ENCODE measurements around the gene SDCCAG8. TPM values are rescaled to one million over a fixed set of nuclear protein-coding genes. Genes with fewer than 3 reads are reported as not detected.
A peak's percentile ranks its signal among the peaks of the same experiment; 100 is the strongest.

SDCCAG8 gene
- total and polyA plus RNA-seq, 2 experiments from 2014 or later, result 28.0 to 66.7 TPM

DNA sequence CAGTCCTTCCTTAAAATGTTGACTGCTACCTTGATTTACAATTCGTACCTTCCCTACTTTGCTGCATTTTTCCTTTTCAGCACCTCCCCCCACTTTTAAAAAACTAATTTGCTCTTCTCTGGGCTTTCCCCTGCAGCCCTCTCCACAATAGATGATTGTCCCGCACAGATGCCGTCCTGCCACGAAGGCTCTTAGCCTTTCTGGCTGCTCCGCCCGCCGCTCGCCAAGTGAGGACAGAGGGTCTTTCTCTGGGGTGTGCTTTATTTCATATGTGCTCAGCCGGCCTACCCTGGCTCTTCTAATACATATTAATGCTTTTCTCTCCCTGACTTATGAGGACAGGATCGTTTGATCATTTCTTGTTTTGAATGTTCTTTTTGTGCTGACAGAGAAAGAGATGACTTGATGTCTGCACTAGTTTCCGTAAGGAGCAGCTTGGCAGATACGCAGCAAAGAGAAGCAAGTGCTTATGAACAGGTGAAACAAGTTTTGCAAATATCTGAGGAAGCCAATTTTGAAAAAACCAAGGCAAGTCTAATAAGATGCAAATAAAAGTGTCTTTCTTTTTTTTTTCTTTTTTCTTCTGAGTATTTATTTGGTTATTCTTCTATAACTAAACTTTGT, 60.6 kb downstream of the SDCCAG8 start:
- Histone ChIP-seq H3K27me3 (ENCODE audit: insufficient read depth) (no peaks in the 10 kb centered on the region), H3F3A (replicated peaks; ENCODE audit: low read depth) (no peaks in the 10 kb centered on the region), H3K79me2 (replicated peaks; ENCODE audit: insufficient read depth) (no peaks in the 10 kb centered on the region), H3K4me3 (peak overlapping the region; percentile 28), H3K27ac (ENCODE audit: low read depth) (peak overlapping the region; percentile 70; the same call in 1 of the 2 replicates), H2AFZ (peak overlapping the region; percentile 28; the same call in 1 of the 2 replicates), H3K4me1 (ENCODE audit: insufficient read depth) (peaks cover 21% of the 10 kb centered on the region), H4K20me1 (replicated peaks; ENCODE audit: insufficient read depth) (no peaks in the 10 kb centered on the region), H3K9me2 (ENCODE audit: insufficient read depth) (no peaks in the 10 kb centered on the region), H3K4me2 (peak overlapping the region; percentile 69), H3K36me3 (ENCODE audit: insufficient read depth) (no peaks in the 10 kb centered on the region)
- TF ChIP-seq EZH2phosphoT487 (IDR thresholded peaks at IDR 0.05; ENCODE audit: unreplicated experiment), result no peak
- TF ChIP-seq, protein P1, sequence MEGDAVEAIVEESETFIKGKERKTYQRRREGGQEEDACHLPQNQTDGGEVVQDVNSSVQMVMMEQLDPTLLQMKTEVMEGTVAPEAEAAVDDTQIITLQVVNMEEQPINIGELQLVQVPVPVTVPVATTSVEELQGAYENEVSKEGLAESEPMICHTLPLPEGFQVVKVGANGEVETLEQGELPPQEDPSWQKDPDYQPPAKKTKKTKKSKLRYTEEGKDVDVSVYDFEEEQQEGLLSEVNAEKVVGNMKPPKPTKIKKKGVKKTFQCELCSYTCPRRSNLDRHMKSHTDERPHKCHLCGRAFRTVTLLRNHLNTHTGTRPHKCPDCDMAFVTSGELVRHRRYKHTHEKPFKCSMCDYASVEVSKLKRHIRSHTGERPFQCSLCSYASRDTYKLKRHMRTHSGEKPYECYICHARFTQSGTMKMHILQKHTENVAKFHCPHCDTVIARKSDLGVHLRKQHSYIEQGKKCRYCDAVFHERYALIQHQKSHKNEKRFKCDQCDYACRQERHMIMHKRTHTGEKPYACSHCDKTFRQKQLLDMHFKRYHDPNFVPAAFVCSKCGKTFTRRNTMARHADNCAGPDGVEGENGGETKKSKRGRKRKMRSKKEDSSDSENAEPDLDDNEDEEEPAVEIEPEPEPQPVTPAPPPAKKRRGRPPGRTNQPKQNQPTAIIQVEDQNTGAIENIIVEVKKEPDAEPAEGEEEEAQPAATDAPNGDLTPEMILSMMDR (conservative IDR thresholded peaks at IDR 0.05; ENCODE audit: low read depth in 2 of 2), result no peak
- no peak for TF ChIP-seq STAT1 (IDR thresholded peaks at IDR 0.05; ENCODE audit: unreplicated experiment)
- TF ChIP-seq, protein P2, sequence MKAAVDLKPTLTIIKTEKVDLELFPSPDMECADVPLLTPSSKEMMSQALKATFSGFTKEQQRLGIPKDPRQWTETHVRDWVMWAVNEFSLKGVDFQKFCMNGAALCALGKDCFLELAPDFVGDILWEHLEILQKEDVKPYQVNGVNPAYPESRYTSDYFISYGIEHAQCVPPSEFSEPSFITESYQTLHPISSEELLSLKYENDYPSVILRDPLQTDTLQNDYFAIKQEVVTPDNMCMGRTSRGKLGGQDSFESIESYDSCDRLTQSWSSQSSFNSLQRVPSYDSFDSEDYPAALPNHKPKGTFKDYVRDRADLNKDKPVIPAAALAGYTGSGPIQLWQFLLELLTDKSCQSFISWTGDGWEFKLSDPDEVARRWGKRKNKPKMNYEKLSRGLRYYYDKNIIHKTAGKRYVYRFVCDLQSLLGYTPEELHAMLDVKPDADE (IDR thresholded peaks at IDR 0.05), result no peak
- TF ChIP-seq CREB1 (CRISPR knock-in tag; IDR thresholded peaks at IDR 0.05; ENCODE audit: low read depth), result no peak
- no peak for TF ChIP-seq JUNB (IDR thresholded peaks at IDR 0.05; ENCODE audit: unreplicated experiment)
- TF ChIP-seq POLR2AphosphoS5 (IDR thresholded peaks at IDR 0.05; ENCODE audit: low read depth), result no peak
- TF ChIP-seq NANOG (IDR thresholded peaks at IDR 0.05; ENCODE audit: borderline replicate concordance), result no peak
- no peak for TF ChIP-seq EZH2 (IDR thresholded peaks at IDR 0.05; ENCODE audit: low read depth, unreplicated experiment)
- TF ChIP-seq ZNF114 (CRISPR knock-in tag; IDR thresholded peaks at IDR 0.05), result no peak
- TF ChIP-seq ZNF331 (CRISPR knock-in tag; IDR thresholded peaks at IDR 0.05; ENCODE audit: low read depth), result no peak
- peaks cover 6% of the 10 kb centered on the region; the same call in 2 of the 3 replicates for H3K36me3 Mint-ChIP-seq (ENCODE audit: low read depth)
- H3K4me3 Mint-ChIP-seq, result peak overlapping the region; percentile 59
- H3K9me3 Mint-ChIP-seq, result no peaks in the 10 kb centered on the region
- no peaks in the 10 kb centered on the region for H3K27me3 Mint-ChIP-seq (ENCODE audit: insufficient read depth, low read depth, poor library complexity)
- H3K4me1 Mint-ChIP-seq, result peaks cover 27% of the 10 kb centered on the region
- DNase-seq (ENCODE audit: low spot score) (peak; percentile 59), ATAC-seq (peak; percentile 97)
- peak overlapping the region; percentile 74 for H3K27ac Mint-ChIP-seq

DNA sequence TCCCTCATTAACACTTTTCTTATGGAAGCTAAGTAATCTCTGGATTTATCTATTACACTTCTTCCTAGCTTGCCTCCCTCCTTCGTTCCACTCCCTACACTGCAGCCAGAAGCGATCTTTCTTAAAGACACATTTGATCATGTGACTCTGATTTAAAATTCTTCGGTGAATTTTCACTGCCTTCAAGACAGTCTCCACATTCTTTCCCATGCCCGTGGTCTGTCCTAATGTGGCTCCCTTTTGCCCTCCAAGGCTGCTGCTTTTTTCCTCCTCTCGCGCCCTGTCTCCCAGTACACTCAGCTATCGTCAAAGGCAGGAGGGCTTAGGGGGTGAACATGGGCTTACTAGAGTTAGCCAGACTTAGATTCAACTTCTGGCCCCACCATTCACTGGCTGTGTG, 64.4 kb downstream of the SDCCAG8 start:
- Histone ChIP-seq H3F3A (replicated peaks; ENCODE audit: low read depth) (no peaks in the 10 kb centered on the region), H3K79me2 (replicated peaks; ENCODE audit: insufficient read depth) (no peaks in the 10 kb centered on the region), H3K27ac (ENCODE audit: low read depth) (peak overlapping the region; percentile 16; the same call in 1 of the 2 replicates), H3K4me1 (ENCODE audit: insufficient read depth) (peaks cover 17% of the 10 kb centered on the region), H2AFZ (no peak overlapping the region), H3K27me3 (ENCODE audit: insufficient read depth) (no peaks in the 10 kb centered on the region), H3K4me3 (no peak overlapping the region), H4K20me1 (replicated peaks; ENCODE audit: insufficient read depth) (no peaks in the 10 kb centered on the region), H3K9me2 (ENCODE audit: insufficient read depth) (no peaks in the 10 kb centered on the region), H3K36me3 (ENCODE audit: insufficient read depth) (no peaks in the 10 kb centered on the region), H3K4me2 (no peak overlapping the region)
- Mint-ChIP-seq H3K4me3 (no peak overlapping the region), H3K9me3 (no peaks in the 10 kb centered on the region), H3K36me3 (ENCODE audit: low read depth) (peaks cover 6% of the 10 kb centered on the region; the same call in 2 of the 3 replicates), H3K4me1 (peaks cover 19% of the 10 kb centered on the region), H3K27me3 (ENCODE audit: insufficient read depth, low read depth, poor library complexity) (no peaks in the 10 kb centered on the region), H3K27ac (no peak overlapping the region)
- DNase-seq (ENCODE audit: low spot score) (no peak), ATAC-seq (no peak)
- TF ChIP-seq NANOG (IDR thresholded peaks at IDR 0.05; ENCODE audit: borderline replicate concordance) (no peak), EZH2phosphoT487 (IDR thresholded peaks at IDR 0.05; ENCODE audit: unreplicated experiment) (no peak), STAT1 (IDR thresholded peaks at IDR 0.05; ENCODE audit: unreplicated experiment) (no peak), POLR2AphosphoS5 (IDR thresholded peaks at IDR 0.05; ENCODE audit: low read depth) (no peak)
- TF ChIP-seq, protein P1 (conservative IDR thresholded peaks at IDR 0.05; ENCODE audit: low read depth in 2 of 2), result no peak

All from GM23338 (cell line).